ENCODE data around the gene CD83.
"Not testable (repeated sequence)": the region's sequence is repeated elsewhere in the genome, so short reads cannot be mapped to it uniquely, and the experiment has no call there.

Gene CD83

DNA sequence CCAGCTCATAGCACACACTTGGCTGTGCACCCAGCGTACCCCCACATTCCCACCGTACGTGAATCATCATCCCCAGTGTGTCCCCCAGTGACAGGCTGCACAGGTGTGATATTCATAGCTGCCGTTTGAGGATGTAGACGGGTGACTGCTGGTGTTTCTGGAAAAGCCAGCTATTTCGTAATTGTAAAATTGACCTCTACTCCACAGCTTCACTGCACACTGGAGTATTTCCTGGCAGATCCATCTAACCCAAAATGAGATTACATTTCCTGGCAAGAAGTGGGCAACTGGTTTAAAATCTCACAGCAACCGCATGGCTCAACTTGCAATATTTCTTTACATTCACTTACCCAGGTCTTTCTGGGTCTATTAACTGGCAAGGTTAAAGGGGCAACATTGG lies 30.3 kb downstream of the CD83 start:
- DNase-seq (ENCODE audit: low read depth in 1 of 2, low spot score in 1 of 2), result no peak

DNA sequence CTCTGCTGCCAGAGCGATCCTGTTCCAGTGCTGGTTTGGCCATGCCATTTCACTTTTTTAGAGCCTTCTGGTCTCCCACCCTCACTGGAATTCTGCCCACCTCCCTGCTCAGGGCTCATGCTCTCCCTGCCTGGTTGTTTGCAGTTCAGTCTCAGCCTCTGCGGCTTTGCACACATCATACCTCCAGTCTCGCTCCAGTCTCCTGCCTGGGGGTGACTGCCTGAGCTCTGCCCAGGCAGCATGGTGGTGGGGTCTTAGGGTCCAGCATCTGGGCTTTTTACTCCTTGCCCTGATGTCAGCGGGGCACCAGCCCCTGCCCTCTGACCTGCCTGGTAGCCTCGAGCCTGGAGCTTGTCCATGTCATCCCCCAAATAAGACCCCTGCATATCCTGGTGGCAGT lies 30.9 kb downstream of the CD83 start:
- DNase-seq (ENCODE audit: low read depth in 1 of 2, low spot score in 1 of 2), result no peak

DNA sequence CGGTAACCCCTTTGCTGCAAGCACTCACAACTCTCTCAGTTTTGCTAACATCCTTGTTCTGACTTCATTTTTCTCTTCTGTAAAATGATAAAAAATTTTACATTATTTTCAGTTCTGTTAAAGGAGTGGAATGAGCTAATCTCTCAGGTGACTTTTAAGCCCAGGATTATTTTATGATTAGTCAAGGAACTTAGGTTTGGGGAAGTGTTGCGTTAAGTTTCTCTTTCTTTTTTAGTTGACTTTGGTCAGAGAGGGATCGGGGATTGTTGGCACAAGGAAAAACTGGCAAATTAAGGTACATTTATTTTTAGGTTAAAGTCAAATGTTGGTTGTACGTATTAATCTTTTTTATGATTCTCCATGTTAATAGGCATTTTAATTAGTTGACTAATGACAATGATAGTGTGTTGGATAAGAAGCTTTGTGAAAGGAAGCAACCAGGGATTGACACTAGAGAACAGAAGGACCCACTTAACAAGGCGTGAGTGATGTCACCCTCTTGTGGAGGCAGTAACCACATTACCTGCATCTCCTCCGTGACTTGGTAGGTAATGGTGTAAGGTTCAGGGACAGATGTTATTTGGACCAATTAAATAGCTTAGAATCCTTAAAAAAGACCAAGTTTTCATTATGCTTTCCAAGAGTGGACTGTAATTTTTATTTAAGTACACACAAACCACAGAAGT lies 31.6 kb downstream of the CD83 start:
- DNase-seq (ENCODE audit: low read depth in 1 of 2, low spot score in 1 of 2), result no peak

DNA sequence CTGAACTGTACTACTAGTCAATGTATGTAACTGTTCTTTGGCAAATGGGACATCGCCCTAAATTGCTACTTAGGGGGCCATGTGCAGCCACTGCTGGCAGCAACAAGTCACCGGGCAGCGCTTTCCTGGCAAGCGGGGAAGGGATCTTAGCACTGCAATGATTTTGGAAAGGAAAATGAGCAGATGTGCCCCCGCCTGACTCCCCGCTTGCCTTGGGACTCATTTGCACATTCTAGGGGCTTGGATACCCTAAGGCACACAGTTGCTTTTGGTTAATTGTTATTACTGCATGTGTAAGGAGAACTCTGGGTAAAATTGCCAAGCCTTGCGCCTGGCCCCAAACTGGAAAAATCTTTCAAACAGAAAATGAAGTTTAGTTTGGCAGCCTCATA lies 32.2 kb downstream of the CD83 start:
- no peak for DNase-seq (ENCODE audit: low read depth in 1 of 2, low spot score in 1 of 2)

DNA sequence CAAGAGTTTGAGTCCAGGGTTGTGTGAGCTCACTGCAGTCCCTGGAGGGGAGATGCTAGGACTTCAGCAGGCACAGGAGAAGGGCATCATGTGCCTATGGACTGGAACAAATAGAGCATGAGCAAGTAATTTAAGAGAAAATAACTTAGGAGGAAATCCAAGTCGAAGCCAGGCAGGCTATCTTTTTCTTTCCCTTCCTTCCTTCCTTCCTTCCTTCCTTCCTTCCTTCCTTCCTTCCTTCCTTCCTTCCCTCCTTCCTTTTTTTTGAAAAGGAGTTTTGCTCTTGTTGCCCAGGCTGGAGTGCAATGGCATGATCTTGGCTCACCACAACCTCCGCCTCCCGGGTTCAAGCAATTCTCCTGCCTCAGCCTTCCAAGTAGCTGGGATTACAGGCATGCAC lies 33.7 kb downstream of the CD83 start:
- not testable (repeated sequence) for DNase-seq (ENCODE audit: low read depth in 1 of 2, low spot score in 1 of 2)

DNA sequence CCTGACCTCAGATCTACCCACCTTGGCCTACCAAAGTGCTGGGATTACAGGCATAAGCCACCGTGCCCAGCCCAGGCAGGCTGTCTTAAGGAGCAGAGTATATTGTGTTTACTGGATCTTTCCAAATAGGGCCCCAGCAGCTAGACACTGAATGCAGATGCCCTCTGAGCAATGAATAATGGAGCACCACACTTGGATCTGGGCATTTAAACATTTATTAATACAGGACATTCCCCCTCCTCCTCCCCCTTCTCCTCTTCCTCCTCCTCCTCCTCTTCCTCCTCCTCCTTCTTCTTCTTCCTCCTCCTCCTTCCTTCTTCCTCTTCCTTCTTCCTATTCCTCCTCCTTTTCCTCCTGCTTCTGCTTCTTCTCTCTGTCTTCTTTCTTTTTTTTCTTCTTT lies 34.2 kb downstream of the CD83 start:
- no peak for DNase-seq (ENCODE audit: low read depth in 1 of 2, low spot score in 1 of 2)

DNA sequence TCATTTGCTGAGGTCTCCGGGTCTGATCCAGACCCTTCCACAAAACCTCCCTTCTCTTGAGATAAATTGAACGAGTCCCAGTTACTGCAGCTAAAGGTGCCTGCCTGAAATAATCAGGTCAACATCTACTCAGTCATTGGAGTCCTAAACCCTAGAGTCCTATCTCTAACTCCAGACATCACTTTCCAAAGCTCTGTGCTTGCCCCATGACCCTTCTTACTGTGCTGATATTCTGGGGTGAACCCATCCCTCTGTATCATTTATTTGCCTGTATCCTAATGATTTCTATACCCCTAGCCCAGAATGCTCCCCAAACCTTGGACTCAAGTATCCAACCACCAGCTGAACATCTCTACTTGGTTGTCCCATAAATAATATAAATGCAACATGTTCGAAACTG lies 35.7 kb downstream of the CD83 start:
- DNase-seq (ENCODE audit: low read depth in 1 of 2, low spot score in 1 of 2), result no peak

DNA sequence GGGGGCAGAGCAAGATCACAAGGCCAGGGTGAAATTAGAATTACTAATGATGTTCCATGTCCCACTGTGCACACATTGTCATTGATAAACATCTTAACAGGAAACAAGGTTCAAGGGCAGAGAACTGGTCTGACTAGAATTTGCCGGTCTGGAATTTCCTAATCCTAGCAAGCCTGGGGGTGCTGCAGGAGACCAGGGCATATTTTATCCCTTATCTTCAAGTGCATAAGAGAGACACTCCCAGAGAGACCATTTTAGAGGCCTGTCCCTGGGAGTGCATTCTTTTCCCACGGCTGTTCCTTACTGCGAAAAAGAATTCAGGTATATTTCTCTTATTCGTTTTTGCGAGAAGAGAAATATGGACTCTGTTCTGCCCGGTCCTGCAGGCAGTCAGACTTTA lies 41.5 kb downstream of the CD83 start:
- no peak for DNase-seq (ENCODE audit: low read depth in 1 of 2, low spot score in 1 of 2)

DNA sequence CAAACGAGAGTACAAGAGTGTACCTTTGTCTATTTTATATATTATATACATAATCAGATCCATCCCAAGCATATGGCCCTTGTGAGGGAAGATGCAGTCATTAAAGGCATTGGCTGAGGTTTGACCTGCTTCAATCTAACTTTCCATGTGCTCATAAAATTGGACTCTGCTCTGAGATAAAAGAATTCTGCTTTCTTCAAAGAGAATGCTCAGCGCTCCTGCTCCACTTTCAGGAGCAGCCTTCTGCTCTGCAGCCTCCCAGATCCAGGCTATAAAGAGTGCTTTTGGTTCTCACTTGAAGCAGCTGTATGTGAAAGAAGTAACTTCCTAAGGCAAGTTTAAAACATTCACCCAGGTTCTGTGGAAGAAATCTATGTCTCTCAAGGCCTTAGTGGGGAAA lies 45.3 kb downstream of the CD83 start:
- DNase-seq (ENCODE audit: low read depth in 1 of 2, low spot score in 1 of 2), result no peak

DNA sequence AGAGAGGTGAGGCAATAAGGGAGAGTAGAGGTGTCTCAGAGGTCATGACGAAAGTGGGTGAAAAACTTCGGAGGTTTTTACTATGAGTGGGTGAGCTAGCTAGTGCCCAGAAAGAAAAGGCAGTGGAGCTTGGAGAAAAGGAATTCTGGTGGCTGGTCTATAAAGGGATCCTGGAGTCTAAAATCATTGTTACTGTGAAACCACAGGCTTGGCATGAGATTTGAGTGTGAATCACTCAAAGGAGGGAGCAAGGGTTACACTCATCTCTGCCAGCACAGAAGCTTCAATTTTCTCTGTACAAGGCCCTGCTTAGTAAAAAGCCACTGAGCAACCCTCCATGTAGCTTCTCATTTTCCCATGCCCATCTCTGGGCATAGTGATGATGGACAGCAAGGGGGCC lies 47.5 kb downstream of the CD83 start:
- DNase-seq (ENCODE audit: low read depth in 1 of 2, low spot score in 1 of 2), result no peak

DNA sequence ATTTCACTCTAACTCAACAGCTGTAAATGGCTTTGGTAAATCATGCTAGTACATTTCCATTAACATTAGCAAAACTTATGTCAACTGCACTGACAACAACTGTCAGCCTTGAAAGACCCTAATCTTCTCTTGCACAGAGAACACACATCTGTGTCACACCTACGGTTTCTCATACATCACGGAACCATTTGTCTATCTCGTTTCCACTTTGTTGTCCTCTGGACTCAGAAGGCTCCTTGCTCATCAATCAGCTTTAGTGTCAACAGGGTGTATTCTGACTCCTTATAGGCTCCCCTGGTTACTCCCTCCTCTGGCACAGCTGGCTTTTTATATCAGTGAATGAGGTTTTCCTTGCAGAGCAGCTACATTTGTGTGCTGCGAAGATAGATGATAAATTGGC lies 49.3 kb downstream of the CD83 start:
- no peak for DNase-seq (ENCODE audit: low read depth in 1 of 2, low spot score in 1 of 2)

DNA sequence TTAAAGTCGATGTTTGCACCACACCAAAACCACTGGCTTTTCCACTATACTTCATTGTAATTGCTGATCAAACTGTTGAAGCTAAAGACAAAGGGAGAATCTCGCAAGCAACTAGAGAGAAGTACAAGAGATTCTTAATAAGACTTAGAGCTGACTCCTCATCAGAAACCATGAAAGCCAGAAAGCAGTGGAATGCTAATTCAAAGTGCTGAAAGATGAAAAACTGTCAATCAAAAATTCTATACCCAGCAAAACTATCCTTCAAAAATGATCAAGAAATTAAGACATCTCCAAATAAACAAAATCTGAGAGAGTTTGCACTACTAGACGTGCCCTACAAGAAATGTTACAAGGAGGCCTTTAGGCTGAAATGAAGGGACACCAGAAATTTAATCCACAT lies 52.6 kb downstream of the CD83 start:
- no peak for DNase-seq (ENCODE audit: low read depth in 1 of 2, low spot score in 1 of 2)

DNA sequence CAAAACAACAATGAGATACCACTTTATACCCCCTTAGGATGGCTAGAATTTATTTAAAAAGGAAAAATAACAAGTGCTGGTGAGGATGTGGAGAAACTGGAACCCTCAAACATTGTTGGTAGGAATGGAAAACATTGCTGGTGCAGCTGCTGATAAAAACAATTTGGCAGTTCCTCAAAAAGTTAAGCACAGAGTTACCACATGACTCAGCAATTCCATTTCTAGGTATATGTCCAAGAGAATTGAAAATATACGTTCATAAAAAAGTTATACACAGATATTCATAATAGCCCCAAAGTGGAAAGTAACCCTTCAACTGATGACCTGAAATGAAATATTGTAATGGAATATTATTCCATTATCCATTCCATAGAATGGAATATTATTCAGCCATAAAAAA lies 55.0 kb downstream of the CD83 start:
- DNase-seq (ENCODE audit: low read depth in 1 of 2, low spot score in 1 of 2), result no peak

DNA sequence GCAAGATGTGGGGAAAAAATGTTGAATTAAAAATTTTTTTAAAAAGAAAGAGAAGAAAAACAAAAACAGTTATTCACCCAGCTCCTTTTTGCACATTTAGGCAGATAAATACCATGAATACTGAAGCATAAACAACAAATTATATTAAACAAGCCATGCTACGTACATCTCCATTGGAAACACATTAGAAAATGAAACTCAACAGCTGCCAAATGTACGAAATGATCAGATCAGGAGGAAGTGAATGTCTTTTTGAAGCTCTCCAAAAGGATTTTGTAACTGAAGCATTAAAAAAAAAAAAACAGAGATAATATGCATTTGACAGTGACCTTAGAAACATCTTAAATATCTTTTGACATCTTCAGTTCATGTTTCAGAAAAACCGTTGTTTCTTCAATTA lies 56.7 kb downstream of the CD83 start:
- DNase-seq (ENCODE audit: low read depth in 1 of 2, low spot score in 1 of 2), result no peak

DNA sequence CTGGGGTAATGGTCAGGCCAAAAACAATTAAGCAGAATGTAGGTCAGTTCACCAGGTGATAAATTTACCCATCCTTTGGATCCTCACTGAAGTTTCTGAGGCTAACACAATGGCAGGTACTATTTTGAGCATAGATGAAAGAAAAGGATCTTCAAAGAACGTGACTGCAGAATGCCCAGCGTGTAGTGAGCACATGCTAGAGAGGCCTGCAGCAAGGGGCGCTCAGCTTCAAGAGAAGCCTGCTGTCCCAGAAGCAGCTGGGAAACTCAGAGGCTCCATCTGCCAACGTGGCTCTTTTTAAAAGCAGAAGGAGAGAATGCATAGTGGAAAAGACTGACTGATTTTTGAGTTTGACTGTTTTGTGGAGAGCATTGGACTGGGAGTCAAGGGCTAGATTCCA lies 57.4 kb downstream of the CD83 start:
- no peak for DNase-seq (ENCODE audit: low read depth in 1 of 2, low spot score in 1 of 2)

DNA sequence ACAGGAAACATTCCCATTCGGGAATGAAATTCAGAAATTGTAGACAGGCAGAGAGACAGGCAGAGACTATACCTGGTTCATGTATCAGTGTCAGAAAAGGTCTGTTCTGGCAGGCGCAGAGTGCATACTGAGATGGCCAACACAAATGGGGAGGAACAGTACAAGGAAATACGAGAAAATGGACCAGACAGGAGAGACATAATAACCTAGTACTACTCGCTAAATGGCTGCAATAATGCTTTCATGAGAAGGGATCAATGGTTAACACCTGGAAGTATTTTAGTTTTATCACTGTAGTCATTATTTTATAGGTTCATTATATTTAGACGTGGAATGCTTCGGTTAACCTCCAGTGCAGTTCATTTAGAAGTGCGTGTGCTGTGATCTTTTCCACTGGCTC lies 58.9 kb downstream of the CD83 start:
- DNase-seq (ENCODE audit: low read depth in 1 of 2, low spot score in 1 of 2), result no peak

DNA sequence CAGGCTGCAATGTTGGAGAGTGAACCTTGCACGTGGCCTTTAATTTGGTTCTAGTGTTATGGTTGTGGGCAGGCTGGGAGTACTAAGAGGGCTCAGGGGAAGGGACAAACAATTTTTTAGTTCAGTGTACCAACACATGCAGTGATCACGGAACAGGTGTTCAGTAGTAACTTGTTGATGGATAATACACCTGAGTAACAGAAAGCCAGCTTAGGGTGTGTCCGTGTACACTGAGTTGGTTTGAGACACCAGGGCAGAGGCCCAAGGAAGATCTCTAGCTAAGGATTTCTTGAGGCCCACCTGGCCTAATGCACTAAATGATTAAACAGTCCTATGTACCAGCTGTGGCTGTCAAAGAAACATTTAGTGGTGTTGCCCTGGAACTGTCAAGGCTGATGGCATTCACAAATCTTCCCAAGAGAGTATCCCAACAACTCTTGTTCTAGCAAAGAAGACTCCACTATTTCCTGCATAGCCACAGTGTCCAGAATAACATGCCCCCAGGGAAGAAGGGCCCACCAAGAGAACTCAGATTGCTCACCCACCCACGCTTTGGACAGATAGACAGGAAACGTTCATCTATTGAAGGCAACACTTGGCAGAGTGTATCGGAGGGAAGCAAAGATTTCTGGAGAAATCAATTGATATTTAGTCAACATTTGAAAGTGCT lies 60.0 kb downstream of the CD83 start:
- DNase-seq (ENCODE audit: low read depth in 1 of 2, low spot score in 1 of 2), result no peak

DNA sequence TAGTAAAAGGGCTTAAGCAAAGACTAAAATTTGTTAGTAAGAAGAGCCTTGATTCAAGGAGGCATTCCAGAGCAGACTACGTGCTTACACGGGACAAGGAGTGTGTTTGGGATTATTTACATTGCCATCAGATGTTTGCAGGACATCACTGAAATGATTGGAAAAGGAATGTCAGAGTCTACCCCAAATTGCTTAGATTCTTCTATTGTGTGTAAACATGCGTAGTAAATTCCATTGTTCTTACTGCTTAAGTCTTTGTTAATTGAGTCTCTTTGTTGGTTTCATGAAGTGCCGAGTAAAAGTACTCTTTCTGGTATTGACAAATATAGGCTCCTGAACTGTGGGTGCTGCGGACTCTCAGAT lies 60.5 kb downstream of the CD83 start:
- no peak for DNase-seq (ENCODE audit: low read depth in 1 of 2, low spot score in 1 of 2)

DNA sequence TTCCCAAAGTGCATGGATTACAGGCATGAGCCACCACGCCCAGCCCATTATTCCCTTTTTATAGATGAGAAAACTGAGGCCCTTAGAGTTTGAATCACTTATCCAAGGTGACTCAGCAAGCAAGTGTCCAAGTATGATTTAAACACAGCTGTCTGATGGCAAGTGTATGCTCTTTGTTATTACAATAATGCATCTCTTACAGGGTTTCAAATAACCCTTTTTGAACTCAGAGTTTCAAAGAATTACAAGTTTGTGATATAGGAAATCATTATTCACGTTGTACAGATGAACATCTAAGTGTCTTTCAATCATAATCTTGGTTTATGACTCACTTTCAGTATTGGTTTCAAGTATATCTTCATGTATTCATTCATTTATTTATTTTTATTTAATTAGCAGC lies 63.0 kb downstream of the CD83 start:
- DNase-seq (ENCODE audit: low read depth in 1 of 2, low spot score in 1 of 2), result no peak

DNA sequence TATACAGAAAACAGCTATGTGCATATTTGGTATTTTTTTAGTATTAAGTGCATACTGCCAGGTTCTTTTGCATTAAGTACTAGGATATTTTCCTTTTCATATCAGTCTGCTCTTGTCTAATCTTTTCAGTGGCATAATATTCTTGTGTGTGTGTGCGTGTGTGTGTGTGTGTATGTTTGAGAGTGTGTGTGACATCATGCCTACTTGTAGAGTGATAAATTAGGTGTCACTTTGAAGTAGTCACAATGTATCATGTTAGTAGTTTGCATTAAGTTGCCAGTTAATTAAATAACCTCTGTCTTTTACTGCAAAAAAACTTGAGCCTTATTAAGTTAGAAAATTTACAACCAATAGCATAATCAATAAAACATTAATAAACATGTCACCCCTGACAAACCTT lies 65.3 kb downstream of the CD83 start:
- DNase-seq (ENCODE audit: low read depth in 1 of 2, low spot score in 1 of 2), result no peak

Data from activated T-helper 1 cell treated with anti-CD3 and anti-CD28 coated beads, Interleukin-2, amount 50 U/mL, for 16 hours (primary cell).